Measurements from ENCODE around the gene LPIN1. TPM values are rescaled to one million over a fixed set of nuclear protein-coding genes. Genes with fewer than 3 reads are reported as not detected.

Gene LPIN1
- total and polyA plus RNA-seq, 2 of the 8 experiments (the other 6 are each of a cell fraction or from before 2014, with no cell fraction given), result 4.3 to 9.8 TPM

DNA sequence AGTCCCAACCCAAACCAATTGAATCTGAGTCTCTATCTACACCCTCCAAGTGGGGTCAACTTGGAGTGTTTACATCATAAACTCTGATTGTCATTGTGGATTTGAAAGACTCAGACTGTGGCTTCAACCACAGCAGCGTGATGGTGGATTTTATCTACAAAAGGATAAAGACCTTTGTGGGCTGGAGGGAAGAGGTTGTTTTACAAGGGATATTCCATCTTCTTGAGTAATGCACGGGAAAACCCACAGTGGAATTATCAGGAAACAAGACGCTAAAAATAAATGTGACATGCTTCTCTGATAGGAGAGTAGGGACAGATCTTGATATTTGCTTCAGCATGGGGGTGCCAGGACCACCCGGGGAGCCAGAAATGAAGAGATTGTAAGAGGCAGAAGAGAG, 93.5 kb downstream of the LPIN1 start:
- Histone ChIP-seq H2BK5ac (ENCODE audit: low read depth, low read length) (no peak overlapping the region), H3K4me3 (ENCODE audit: extremely low read depth in 1 of 4, insufficient read depth in 2 of 4, low read depth in 3 of 4, low read length in 4 of 4) (no peak overlapping the region), H4K8ac (ENCODE audit: extremely low read depth, insufficient read depth, low read length) (no peak overlapping the region), H3K14ac (ENCODE audit: insufficient read length) (no peak overlapping the region), H2BK12ac (ENCODE audit: low read depth, low read length) (no peak overlapping the region), H3K4me2 (ENCODE audit: insufficient read depth in 1 of 2, low read depth in 2 of 2, low read length in 2 of 2) (no peak overlapping the region), H3K79me1 (ENCODE audit: low read depth, low read length) (no peaks in the 10 kb centered on the region), H3K56ac (replicated peaks; ENCODE audit: insufficient read length, low read depth, low read length) (no peak overlapping the region), H3K9me3 (ENCODE audit: insufficient read depth in 2 of 2, low read depth in 1 of 2, low read length in 1 of 2) (no peaks in the 10 kb centered on the region), H2BK20ac (ENCODE audit: low read length) (no peak overlapping the region), H4K20me1 (replicated peaks in 1 of 2; ENCODE audit: control insufficient read depth in 1 of 2, insufficient read depth in 2 of 2, low read length in 2 of 2) (no peaks in the 10 kb centered on the region), H2BK120ac (replicated peaks; ENCODE audit: low read depth, low read length) (no peak overlapping the region), H4K5ac (ENCODE audit: insufficient read length, low read depth, low read length) (no peak overlapping the region), H3K23ac (ENCODE audit: insufficient read length) (no peak overlapping the region), H3K23me2 (ENCODE audit: low read depth, low read length) (no peaks in the 10 kb centered on the region; the same call in 1 of the 2 replicates), H3K9ac (replicated peaks in 1 of 4; ENCODE audit: extremely low read depth in 1 of 4, low read depth in 3 of 4, low read length in 3 of 4) (no peak overlapping the region), H3K36me3 (ENCODE audit: control insufficient read depth in 2 of 4, insufficient read depth in 4 of 4, low read length in 3 of 4) (no peaks in the 10 kb centered on the region), H2AFZ (ENCODE audit: low read length) (no peak overlapping the region), H3K27ac (ENCODE audit: low read depth, low read length) (no peak overlapping the region), H3K18ac (ENCODE audit: extremely low read depth, low read length) (no peak overlapping the region), H3K79me2 (ENCODE audit: control insufficient read depth in 1 of 2, insufficient read depth in 2 of 2, low read length in 2 of 2) (no peaks in the 10 kb centered on the region), H4K91ac (replicated peaks; ENCODE audit: insufficient read length, low read length) (no peak overlapping the region), H3K27me3 (replicated peaks in 1 of 4; ENCODE audit: control insufficient read depth in 3 of 4, extremely low read depth in 1 of 4, insufficient read depth in 3 of 4, low read length in 3 of 4) (no peaks in the 10 kb centered on the region), H3K4ac (replicated peaks; ENCODE audit: insufficient read length, low read depth, low read length) (no peak overlapping the region), H2AK5ac (ENCODE audit: low read depth, low read length) (no peak overlapping the region), H2BK15ac (ENCODE audit: low read length) (no peak overlapping the region), H3K4me1 (replicated peaks in 1 of 4; ENCODE audit: control insufficient read depth in 3 of 4, insufficient read depth in 4 of 4, low read length in 3 of 4) (0 out of 7 replicates have a peak, but pooled peaks cover 0 to 2% (median 0%) of the 10 kb centered on the region in 4 experiments)
- FAIRE-seq, result no peak
- 89% methylated on average over 4 of the region's 4 CpGs; no CpG with 5 or more reads in 1 of the 2 experiments for WGBS, 2 experiments (ENCODE audit: extremely low coverage in 1 of 2, insufficient coverage in 1 of 2, insufficient read length in 1 of 2, insufficient replicate concordance in 2 of 2, low coverage in 1 of 2, low lambda C conversion rate in 2 of 2, missing lambda C conversion rate in 1 of 2)
- no peak for DNase-seq (ENCODE audit: low read depth in 1 of 2, low spot score in 2 of 2)
- ChIA-PET CTCF (ENCODE audit: partially characterized antibody) (interaction anchor here (2.0 kb wide), 1 partner anchor 11 kb away, joined by 6 read pairs; no protein-coding TSS in a partner anchor), POLR2A (ENCODE audit: partially characterized antibody) (no interaction called here)
- TF ChIP-seq, protein P1, sequence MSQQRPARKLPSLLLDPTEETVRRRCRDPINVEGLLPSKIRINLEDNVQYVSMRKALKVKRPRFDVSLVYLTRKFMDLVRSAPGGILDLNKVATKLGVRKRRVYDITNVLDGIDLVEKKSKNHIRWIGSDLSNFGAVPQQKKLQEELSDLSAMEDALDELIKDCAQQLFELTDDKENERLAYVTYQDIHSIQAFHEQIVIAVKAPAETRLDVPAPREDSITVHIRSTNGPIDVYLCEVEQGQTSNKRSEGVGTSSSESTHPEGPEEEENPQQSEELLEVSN (IDR thresholded peaks at IDR 0.05), result no peak
- TF ChIP-seq CEBPB (IDR thresholded peaks at IDR 0.05; ENCODE audit: low read depth, low read length), result no peak
- TF ChIP-seq JUND (IDR thresholded peaks at IDR 0.05; ENCODE audit: low read length), result no peak
- no peak for TF ChIP-seq SRF (IDR thresholded peaks at IDR 0.05; ENCODE audit: low read depth, low read length)
- TF ChIP-seq SP2 (IDR thresholded peaks at IDR 0.05; ENCODE audit: low read length), result no peak
- TF ChIP-seq ZNF274 (IDR thresholded peaks at IDR 0.05; ENCODE audit: borderline replicate concordance, extremely low read depth, low read length), result no peak
- TF ChIP-seq, protein P2, sequence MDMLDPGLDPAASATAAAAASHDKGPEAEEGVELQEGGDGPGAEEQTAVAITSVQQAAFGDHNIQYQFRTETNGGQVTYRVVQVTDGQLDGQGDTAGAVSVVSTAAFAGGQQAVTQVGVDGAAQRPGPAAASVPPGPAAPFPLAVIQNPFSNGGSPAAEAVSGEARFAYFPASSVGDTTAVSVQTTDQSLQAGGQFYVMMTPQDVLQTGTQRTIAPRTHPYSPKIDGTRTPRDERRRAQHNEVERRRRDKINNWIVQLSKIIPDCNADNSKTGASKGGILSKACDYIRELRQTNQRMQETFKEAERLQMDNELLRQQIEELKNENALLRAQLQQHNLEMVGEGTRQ (IDR thresholded peaks at IDR 0.05; ENCODE audit: low read length), result no peak
- TF ChIP-seq SP1 (IDR thresholded peaks at IDR 0.05; ENCODE audit: low read depth, low read length), result no peak
- TF ChIP-seq JUN (IDR thresholded peaks at IDR 0.05; ENCODE audit: low read depth, low read length), result no peak
- no peak for TF ChIP-seq EGR1 (IDR thresholded peaks at IDR 0.05; ENCODE audit: borderline replicate concordance, low read depth, low read length)
- no peak for TF ChIP-seq KDM4A (IDR thresholded peaks at IDR 0.05; ENCODE audit: low read depth, low read length, severe bottlenecking)
- TF ChIP-seq MAFK (IDR thresholded peaks at IDR 0.05; ENCODE audit: low read depth, low read length), result no peak
- TF ChIP-seq PHF8 (conservative IDR thresholded peaks at IDR 0.05; ENCODE audit: low read depth, low read length), result no peak
- no peak for TF ChIP-seq CHD2 (IDR thresholded peaks at IDR 0.05; ENCODE audit: low read length)

Measured in H1 (cell line).